HepG2 (cell line): ENCODE results near the gene JAG1. TPM values are rescaled to one million over a fixed set of nuclear protein-coding genes. Genes with fewer than 3 reads are reported as not detected.
A peak's percentile ranks its signal among the peaks of the same experiment; 100 is the strongest.

ENCODE experiments used
- DNMT3B ChIP-seq: conservative IDR thresholded peaks from 2 replicates; pipeline ENCODE4 v1.6.1; 2016; ENCODE audit warnings: missing biosample characterization, control low read depth
- EP300 ChIP-seq, 3 experiments: sonication (generic) in 1 of 3; formaldehyde crosslinking in 1 of 3; IDR thresholded peaks; 2 replicates each; pipeline versions ENCODE4 v1.5.1 to v1.6.1; 2011 to 2020; ENCODE audit warnings: low read depth in 2 of 3, low read length in 2 of 3, borderline replicate concordance in 1 of 3, improper control_type of control experiment in 1 of 3, mild to moderate bottlenecking in 1 of 3, missing genetic modification reagents in 1 of 3, moderate library complexity in 1 of 3
- ETV5 ChIP-seq: IDR thresholded peaks from 2 replicates; pipeline ENCODE4 v1.6.1; 2018; ENCODE audit warnings: missing biosample characterization, missing genetic modification reagents, inconsistent platforms, borderline replicate concordance
- GATAD1 ChIP-seq: IDR thresholded peaks from 2 replicates; pipeline ENCODE4 v1.6.1; 2016; ENCODE audit warnings: missing genetic modification reagents, missing compliant biosample characterization
- GMEB1 ChIP-seq: sonication (generic); formaldehyde crosslinking; IDR thresholded peaks from 2 replicates; pipeline ENCODE4 v1.5.1; 2020; ENCODE audit warnings: missing genetic modification reagents, mild to moderate bottlenecking, borderline replicate concordance
- HES4 ChIP-seq: sonication (generic); formaldehyde crosslinking; IDR thresholded peaks from 2 replicates; pipeline ENCODE4 v1.9.0; 2021; ENCODE audit warnings: mild to moderate bottlenecking, missing genetic modification reagents, borderline replicate concordance
- HNF4A ChIP-seq: sonication (generic); formaldehyde crosslinking; IDR thresholded peaks from 2 replicates; pipeline ENCODE4 v1.4.0; 2020; ENCODE audit warnings: missing genetic modification reagents
- IRF9 ChIP-seq: sonication (generic); formaldehyde crosslinking; IDR thresholded peaks from 2 replicates; pipeline ENCODE4 v1.8.0; 2022; ENCODE audit warnings: missing genetic modification reagents, mild to moderate bottlenecking, borderline replicate concordance
- JUN ChIP-seq: sonication (generic); formaldehyde crosslinking; IDR thresholded peaks from 2 replicates; pipeline ENCODE4 v1.4.0; 2020; ENCODE audit warnings: mild to moderate bottlenecking, missing genetic modification reagents
- KAT2B ChIP-seq: fragments of 150-350 bp; IDR thresholded peaks from 2 replicates; pipeline ENCODE4 v1.6.1; 2014; ENCODE audit warnings: low read depth, low read length, borderline replicate concordance
- KLF13 ChIP-seq: sonication (generic); formaldehyde crosslinking; IDR thresholded peaks from 2 replicates; pipeline ENCODE4 v1.4.0; 2020; ENCODE audit warnings: mild to moderate bottlenecking, missing genetic modification reagents
- MIER2 ChIP-seq: IDR thresholded peaks from 2 replicates; pipeline ENCODE4 v1.6.1; 2016; ENCODE audit warnings: missing biosample characterization, missing genetic modification reagents
- MXD4 ChIP-seq: IDR thresholded peaks from 2 replicates; pipeline ENCODE4 v1.6.1; 2016; ENCODE audit warnings: mild to moderate bottlenecking, missing biosample characterization, missing genetic modification reagents
- PHF5A ChIP-seq: IDR thresholded peaks from one replicate; pipeline ENCODE4 v1.6.1; 2018; ENCODE audit warnings: low read depth, missing genetic modification reagents; ENCODE audit not compliant: unreplicated experiment
- SALL1 ChIP-seq: sonication (generic); formaldehyde crosslinking; IDR thresholded peaks from 2 replicates; pipeline ENCODE4 v1.8.0; 2022; ENCODE audit warnings: mild to moderate bottlenecking, missing genetic modification reagents
- SKI ChIP-seq: fragments of 450-650 bp; IDR thresholded peaks from one replicate; pipeline ENCODE4 v1.6.1; 2018; ENCODE audit warnings: mild to moderate bottlenecking; ENCODE audit not compliant: partially characterized antibody
- SOX6 ChIP-seq, 2 experiments: fragments of 450-650 bp in 1 of 2; sonication (generic) in 1 of 2; formaldehyde crosslinking in 1 of 2; IDR thresholded peaks; 2 replicates each; pipeline versions ENCODE4 v1.4.0 to v1.6.1; 2017 to 2020; ENCODE audit warnings: antibody characterized with exemption in 1 of 2, mild to moderate bottlenecking in 1 of 2, missing genetic modification reagents in 1 of 2
- SPEN ChIP-seq: sonication (generic); formaldehyde crosslinking; IDR thresholded peaks from 2 replicates; pipeline ENCODE4 v1.5.1; 2020; ENCODE audit warnings: low read depth, mild to moderate bottlenecking, missing genetic modification reagents
- ZBTB42 ChIP-seq: sonication (generic); formaldehyde crosslinking; IDR thresholded peaks from 2 replicates; pipeline ENCODE4 v1.5.0; 2020; ENCODE audit warnings: mild to moderate bottlenecking, missing genetic modification reagents
- ZFY ChIP-seq: sonication (generic); formaldehyde crosslinking; IDR thresholded peaks from 2 replicates; pipeline ENCODE4 v1.4.0; 2020; ENCODE audit warnings: missing genetic modification reagents
- ZNF264 ChIP-seq: sonication (generic); formaldehyde crosslinking; IDR thresholded peaks from 2 replicates; pipeline ENCODE4 v1.4.0; 2020; ENCODE audit warnings: missing genetic modification reagents
- ZNF331 ChIP-seq: sonication (generic); formaldehyde crosslinking; IDR thresholded peaks from 2 replicates; pipeline ENCODE4 v1.4.0; 2020; ENCODE audit warnings: missing genetic modification reagents
- ZNF687 ChIP-seq: sonication (generic); formaldehyde crosslinking; IDR thresholded peaks from 2 replicates; pipeline ENCODE4 v1.5.1; 2020; ENCODE audit warnings: mild to moderate bottlenecking, missing genetic modification reagents, moderate library complexity
- ZNF747 ChIP-seq: sonication (generic); formaldehyde crosslinking; IDR thresholded peaks from 2 replicates; pipeline ENCODE4 v1.8.1; 2023; ENCODE audit warnings: missing genetic modification reagents, mild to moderate bottlenecking, borderline replicate concordance
- polyA plus RNA-seq, 8 experiments: library from polyadenylated mRNA; depleted of rRNA in 3 of 8; stranded (reverse) in 7 of 8; unstranded in 1 of 8; fragments of >200 nt; fragmentation: Illumina TruSeq in 4 of 8; extraction: Trizol in 4 of 8; gene quantifications; 2 replicates each; pipeline versions ENCODE4 v1.2.1 to v1.2.3, GENCODE V29; 2011 to 2016; ENCODE audit warnings: low read depth in 4 of 8, missing spikeins in 1 of 8, mixed read lengths in 1 of 8; ENCODE audit not compliant: insufficient read depth in 1 of 8
- total RNA-seq, 5 experiments: library from RNA; depleted of rRNA; stranded (reverse); fragments of >200 nt; fragmentation: Illumina TruSeq; extraction: Trizol; gene quantifications; 2 replicates each; pipeline ENCODE4 v1.2.3, GENCODE V29; 2016; ENCODE audit warnings: low read depth in 1 of 5

Gene JAG1
- total and polyA plus RNA-seq, 2 of the 13 experiments (the other 11 are each of a cell fraction or from before 2014, with no cell fraction given), result 47.1 to 56.3 TPM

GRCh38 chr20:10711903-10712451 lies 38.2 kb upstream of the JAG1 start (continued):
- no peak for TF ChIP-seq IRF9 (CRISPR knock-in tag)
- no peak for TF ChIP-seq PHF5A (CRISPR knock-in tag)
- no peak for TF ChIP-seq SOX6 (IDR thresholded peaks at IDR 0.05)
- TF ChIP-seq SOX6 (CRISPR knock-in tag; IDR thresholded peaks at IDR 0.05), result peak; percentile 70
- no peak for TF ChIP-seq ZNF747 (CRISPR knock-in tag)
- 0 out of 2 replicates have a peak, but pooled peaks have one; percentile 21 for TF ChIP-seq ZNF331 (CRISPR knock-in tag)
- peak; percentile 4; the same call in 1 of the 2 replicates for TF ChIP-seq MXD4 (CRISPR knock-in tag)
- no peak; the same call in 1 of the 2 replicates for TF ChIP-seq MIER2
- TF ChIP-seq GATAD1 (CRISPR knock-in tag), result no peak
- no peak for TF ChIP-seq KLF13 (CRISPR knock-in tag)
- no peak for TF ChIP-seq ETV5
- no peak for TF ChIP-seq DNMT3B
- TF ChIP-seq ZBTB42 (CRISPR knock-in tag), result no peak
- no peak for TF ChIP-seq JUN
- peak; percentile 29; the same call in 1 of the 2 replicates for TF ChIP-seq GMEB1 (CRISPR knock-in tag)
- TF ChIP-seq HES4, result no peak
- TF ChIP-seq HNF4A (CRISPR knock-in tag), result peak; percentile 20; the same call in 1 of the 2 replicates
- no peak for TF ChIP-seq KAT2B
- TF ChIP-seq SKI, result peak; percentile 2
- peak; percentile 26 for TF ChIP-seq ZNF264 (CRISPR knock-in tag)
- TF ChIP-seq EP300 (IDR thresholded peaks at IDR 0.05; ENCODE audit: low read depth in 2 of 2, low read length in 2 of 2), result peak in 1 of 2 experiments; percentile 76; a peak in 2 of 4 replicates
- no peak for TF ChIP-seq EP300 (CRISPR knock-in tag; IDR thresholded peaks at IDR 0.05; ENCODE audit: borderline replicate concordance)
- 0 out of 2 replicates have a peak, but pooled peaks have one; percentile 13 for TF ChIP-seq ZFY
- no peak for TF ChIP-seq SPEN (CRISPR knock-in tag)
- TF ChIP-seq SALL1 (CRISPR knock-in tag), result peak; percentile 40; the same call in 1 of the 2 replicates
- no peak for TF ChIP-seq ZNF687 (CRISPR knock-in tag)
